Measurements from ENCODE around the gene MERTK.
"Not testable (repeated sequence)": the region's sequence is repeated elsewhere in the genome, so short reads cannot be mapped to it uniquely, and the experiment has no call there.

MERTK gene

DNA sequence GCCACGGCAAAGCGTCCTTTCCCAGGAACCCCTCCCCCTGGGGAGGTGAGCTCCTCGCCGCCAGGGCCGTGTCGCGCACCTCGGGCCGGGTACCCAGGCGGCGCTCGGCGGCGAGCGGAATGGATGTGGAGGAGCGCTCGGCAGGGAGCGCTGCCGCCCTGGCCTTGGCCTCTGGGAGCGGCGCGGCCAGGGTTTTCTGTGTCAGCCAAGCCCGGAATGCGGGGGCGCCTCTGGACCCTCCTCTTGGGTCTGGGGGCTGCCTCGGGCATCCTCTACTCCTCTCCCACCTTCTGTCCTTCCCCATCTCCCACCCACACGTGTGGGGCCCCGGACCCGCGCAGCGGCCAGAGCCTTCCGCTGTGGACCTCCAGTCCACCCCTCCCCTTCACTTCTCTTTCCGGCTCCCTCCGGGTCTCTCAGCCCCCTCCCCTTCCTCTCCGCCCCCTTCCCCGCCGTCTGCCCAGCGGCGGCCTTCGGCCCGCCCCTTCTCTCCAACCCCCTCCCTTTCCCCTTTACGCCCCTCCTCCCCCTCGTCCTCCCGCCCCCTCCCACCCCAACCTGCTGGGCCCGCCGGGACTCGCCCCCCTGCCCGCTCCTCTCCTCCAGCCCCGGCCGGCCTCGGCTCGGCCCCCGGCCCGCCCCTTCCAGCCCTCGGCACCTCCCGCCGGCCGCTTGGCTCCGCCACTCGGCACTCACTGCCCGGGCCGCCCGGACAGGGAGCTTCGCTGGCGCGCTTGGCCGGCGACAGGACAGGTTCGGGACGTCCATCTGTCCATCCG, at the start of gene MERTK:
Gene MERTK, plus strand, starts transcription at position 684 of the 779 bp plus-strand sequence. CDS start 129 bp downstream, outside the sequence.
- DNase-seq: peak; percentile 60

- not testable (repeated sequence) for DNase-seq
Measured at GRCh38 chr2:111850646-111851045, 47.8 kb upstream of the MERTK start.

GRCh38 chr2:111852544-111852943, 45.9 kb upstream of the MERTK start:
- DNase-seq: not testable (repeated sequence)

- DNase-seq: not testable (repeated sequence)
Measured at GRCh38 chr2:111860005-111860404, 38.4 kb upstream of the MERTK start.

DNA sequence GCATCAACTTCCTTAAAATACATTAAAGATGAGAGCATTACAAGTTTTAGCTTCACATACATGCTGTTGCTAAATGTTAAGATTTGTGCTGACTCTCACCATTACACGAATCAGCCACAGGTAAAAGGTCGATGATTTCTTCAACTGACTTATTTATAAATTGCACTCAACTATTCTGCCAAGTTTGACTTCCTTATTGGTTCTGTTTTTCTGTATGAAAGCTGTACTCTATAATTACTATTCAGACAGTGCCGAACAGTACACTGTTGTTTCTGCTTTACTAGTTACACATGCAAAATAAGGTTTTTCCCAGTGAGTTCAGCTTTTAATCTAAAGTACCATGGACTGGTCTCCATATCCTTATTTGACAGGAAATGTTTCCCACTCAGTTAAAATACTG, 33.3 kb upstream of the MERTK start:
- DNase-seq: not testable (repeated sequence)

DNA sequence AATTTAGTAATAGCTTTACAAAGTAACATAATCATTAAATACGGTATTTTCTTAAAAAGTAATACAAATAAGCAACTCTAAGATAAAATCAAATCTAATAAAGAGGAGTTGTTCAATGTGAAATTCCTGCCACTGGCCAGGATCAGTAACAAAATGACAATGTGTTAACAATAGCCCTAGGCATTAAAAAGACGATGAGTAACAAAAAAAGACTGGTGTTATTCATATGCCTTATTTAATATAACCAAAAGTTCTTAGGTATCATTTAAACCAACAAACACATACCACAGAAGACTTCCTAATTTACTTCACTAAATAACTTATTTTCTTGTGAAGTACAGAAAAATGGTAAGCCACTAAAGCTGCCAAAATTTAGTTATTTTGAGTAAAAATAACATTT, 25.6 kb upstream of the MERTK start:
- not testable (repeated sequence) for DNase-seq

- peak; percentile 86 for DNase-seq
Measured at GRCh38 chr2:111883661-111884591, 14.5 kb upstream of the MERTK start, which contains the start of gene ANAPC1. TSS of gene ANAPC1 (minus strand) at chr2:111884193. CDS start at chr2:111880825, 3,368 bp downstream.

- no peak for DNase-seq
Measured at GRCh38 chr2:111884592-111884964, 13.8 kb upstream of the MERTK start.

- no peak for DNase-seq
Measured at GRCh38 chr2:111896024-111896423, 2.4 kb upstream of the MERTK start.

- DNase-seq: no peak
Measured at GRCh38 chr2:111896576-111896975, 1.8 kb upstream of the MERTK start.

- no peak for DNase-seq
Measured at GRCh38 chr2:111897630-111897923, 830 bp upstream of the MERTK start.

GRCh38 chr2:111898703-111899514, 502 bp downstream of the MERTK start:
- peak; percentile 38 for DNase-seq

GRCh38 chr2:111900859-111901258, 2.5 kb downstream of the MERTK start:
- DNase-seq: no peak

DNA sequence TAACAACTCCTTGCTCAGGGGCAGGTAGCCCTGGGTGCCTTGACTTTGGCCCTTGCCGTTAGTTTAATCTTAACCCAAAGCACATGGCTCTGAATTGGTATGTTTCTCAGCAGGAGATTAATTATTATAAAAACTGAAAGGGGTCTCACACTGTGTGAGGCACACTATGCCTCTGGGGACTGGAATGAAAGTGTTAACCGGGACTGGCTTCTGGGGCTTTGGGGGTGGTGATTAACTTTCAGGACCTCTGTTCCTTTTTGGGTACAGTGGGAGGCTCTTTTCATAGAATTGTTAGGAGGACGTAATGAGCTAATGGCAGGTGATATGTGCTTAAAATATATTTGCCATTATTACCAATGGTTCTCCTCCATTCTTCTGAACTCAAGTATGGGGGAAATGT, 5.1 kb downstream of the MERTK start:
- DNase-seq: no peak

GRCh38 chr2:111903930-111904439, 5.6 kb downstream of the MERTK start:
- no peak for DNase-seq

DNA sequence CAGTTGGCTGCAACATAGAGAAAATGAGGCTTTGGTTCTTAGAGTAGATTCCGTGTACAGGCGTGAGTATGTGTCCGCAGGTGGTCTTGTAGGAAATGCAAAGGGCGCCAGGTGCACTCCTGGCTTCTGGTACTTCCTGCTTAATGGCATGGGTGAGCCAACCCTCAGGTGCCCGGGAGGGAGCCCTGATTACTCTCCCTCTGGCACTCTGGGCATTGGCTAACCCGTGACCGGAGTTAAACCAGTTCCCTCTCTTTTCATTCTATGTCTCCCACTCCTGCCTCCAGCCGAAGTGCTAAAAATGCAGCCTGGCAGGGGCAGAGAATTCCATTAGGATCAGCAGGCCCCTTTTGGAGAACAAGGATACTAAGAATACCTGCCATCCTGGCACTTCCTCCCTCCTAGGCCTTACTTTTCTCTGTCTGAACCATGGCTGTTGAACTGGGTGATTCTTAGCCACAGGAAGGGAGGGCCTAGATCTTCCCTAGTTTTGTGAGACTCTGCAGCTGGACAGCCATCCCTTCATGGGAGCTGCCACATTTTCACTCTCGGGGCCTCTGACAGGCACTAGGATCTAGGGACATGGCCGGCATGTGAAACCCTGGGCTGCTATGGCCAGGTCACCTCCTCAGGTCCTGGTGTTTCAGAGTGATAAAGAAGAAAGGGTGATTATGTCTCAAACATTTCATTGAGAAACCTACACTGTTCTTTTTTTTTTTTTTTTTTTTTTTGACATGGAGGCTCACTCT, 6.5 kb downstream of the MERTK start:
- no peak for DNase-seq

DNA sequence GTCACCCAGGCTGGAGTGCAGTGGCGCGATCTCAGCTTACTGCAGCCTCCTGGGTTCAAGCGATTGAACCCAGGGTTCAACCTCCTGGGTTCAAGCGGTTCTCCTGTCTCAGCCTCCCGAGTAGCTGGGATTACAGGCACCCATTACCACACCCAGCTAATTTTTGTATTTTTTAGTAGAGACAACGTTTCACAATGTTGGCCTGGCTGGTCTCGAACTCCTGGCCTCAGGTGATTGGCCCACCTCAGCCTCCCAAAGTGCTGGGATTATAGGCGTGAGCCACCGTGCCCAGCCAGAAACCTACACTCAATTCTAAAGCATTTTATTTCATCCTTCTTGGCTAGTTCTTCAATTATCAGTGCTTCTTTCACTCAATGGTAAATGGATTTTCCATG, 7.1 kb downstream of the MERTK start:
- DNase-seq: not testable (repeated sequence)

GRCh38 chr2:111905990-111906735, 7.8 kb downstream of the MERTK start:
- DNase-seq: no peak

DNA sequence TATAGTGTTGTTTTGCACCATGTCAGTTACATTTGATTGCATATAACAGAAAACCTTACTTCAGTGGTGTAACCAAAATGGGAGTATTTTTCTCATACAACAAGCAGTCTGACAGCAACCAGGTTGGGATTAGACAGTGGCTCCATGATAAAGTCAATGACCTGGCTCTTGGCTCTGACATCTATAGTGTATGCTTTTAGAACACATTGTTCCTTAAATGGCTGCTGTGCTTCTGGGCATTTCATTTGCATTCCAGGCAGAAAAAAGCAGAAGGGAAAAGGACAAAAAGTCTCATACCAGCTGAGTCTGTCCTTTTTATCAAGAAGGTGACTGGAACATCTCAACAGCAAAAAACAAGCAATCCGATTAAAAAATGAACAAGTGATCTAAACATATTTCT, 10.2 kb downstream of the MERTK start:
- DNase-seq: no peak

- no peak for DNase-seq
Measured at GRCh38 chr2:111909079-111909478, 10.7 kb downstream of the MERTK start.

DNA sequence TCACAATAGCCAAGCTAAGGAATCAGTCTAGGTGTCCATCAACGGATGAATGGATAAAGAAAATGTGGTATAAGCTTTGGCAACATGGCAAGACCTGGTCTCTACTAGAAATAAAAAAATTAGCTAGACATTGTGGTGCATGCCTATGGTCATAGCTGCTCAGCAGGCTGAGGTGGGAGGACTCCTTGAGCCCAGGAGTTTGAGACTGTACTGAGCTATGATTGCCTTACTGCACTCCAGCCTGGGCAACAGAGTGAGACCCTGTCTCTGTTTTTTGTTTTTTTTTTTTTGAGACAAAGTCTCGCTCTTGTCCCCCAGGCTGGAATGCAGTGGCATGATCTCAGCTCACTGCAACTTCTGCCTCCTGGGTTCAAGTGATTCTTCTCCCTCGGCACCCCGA, 11.6 kb downstream of the MERTK start:
- not testable (repeated sequence) for DNase-seq

All from activated CD4-positive, CD25-positive, alpha-beta regulatory T cell treated with anti-CD3 and anti-CD28 coated beads, Interleukin-2, amount 50 U/mL, for 72 hours (primary cell).